Caco-2 (cell line): Measurements from ENCODE around the gene ZRANB1. TPM values are rescaled to one million over a fixed set of nuclear protein-coding genes. Genes with fewer than 3 reads are reported as not detected.

ENCODE experiments used
- BruUV-seq: library from RNA; stranded (reverse); fragments of 400-500 nt; replicated peaks from 2 replicates; lab custom pipeline; 2021; lab: Mats Ljungman, UMichigan
- CTCF ChIA-PET: fragments of 300-600 bp; sonication (Branson Sonifier 250); formaldehyde crosslinking; loops from one replicate; lab custom pipeline; 2022; ENCODE audit warnings: antibody characterized with exemption; lab: Charles Lee
- POLR2A ChIA-PET: fragments of 300-600 bp; sonication (Branson Sonifier 250); formaldehyde crosslinking; loops from one replicate; lab custom pipeline; 2022; ENCODE audit warnings: antibody characterized with exemption; lab: Charles Lee
- DNase-seq, 2 experiments: peaks; one replicate each; pipeline versions ENCODE4 v3.0.0 to v3.0.0-alpha.2; 2020 to 2022
- H3K27me3 ChIP-seq: replicated peaks from 2 replicates; pipeline ENCODE4 v1.6.0; 2011; ENCODE audit warnings: low read length; ENCODE audit not compliant: control insufficient read depth, insufficient read depth
- H3K36me3 ChIP-seq: 2 replicates; pipeline ENCODE4 v1.5.1; 2011; ENCODE audit warnings: low read length; ENCODE audit not compliant: control insufficient read depth, insufficient read depth
- H3K4me1 ChIP-seq: fragments of 250-450 bp; sonication (Bioruptor Pico); 2 replicates; pipeline ENCODE4 v1.5.1; 2020; ENCODE audit warnings: mild to moderate bottlenecking
- H3K4me3 ChIP-seq: 2 replicates; pipeline ENCODE4 v1.5.1; 2011; ENCODE audit warnings: low read depth, mild to moderate bottlenecking, control low read depth, low read length
- H3K9me3 ChIP-seq: fragments of 250-450 bp; sonication (Bioruptor Pico); 2 replicates; pipeline ENCODE4 v1.5.1; 2020; ENCODE audit warnings: mild to moderate bottlenecking, moderate library complexity
- H3K27ac Mint-ChIP-seq: one replicate; pipeline ENCODE4 v1.8.0; 2022; ENCODE audit warnings: mixed read lengths; ENCODE audit not compliant: unreplicated experiment
- H3K27me3 Mint-ChIP-seq: one replicate; pipeline ENCODE4 v1.8.0; 2022; ENCODE audit warnings: mixed read lengths; ENCODE audit not compliant: insufficient read depth, unreplicated experiment
- H3K36me3 Mint-ChIP-seq: one replicate; pipeline ENCODE4 v1.8.0; 2022; ENCODE audit warnings: mild to moderate bottlenecking, mixed read lengths; ENCODE audit not compliant: insufficient read depth, unreplicated experiment
- H3K4me1 Mint-ChIP-seq: one replicate; pipeline ENCODE4 v1.8.0; 2022; ENCODE audit warnings: low read depth, mixed read lengths; ENCODE audit not compliant: unreplicated experiment
- H3K4me3 Mint-ChIP-seq: one replicate; pipeline ENCODE4 v1.8.0; 2022; ENCODE audit warnings: mild to moderate bottlenecking, moderate library complexity, mixed read lengths; ENCODE audit not compliant: unreplicated experiment
- H3K9me3 Mint-ChIP-seq: one replicate; pipeline ENCODE4 v1.8.0; 2022; ENCODE audit warnings: mixed read lengths; ENCODE audit not compliant: unreplicated experiment
- intact Hi-C: fragments of 100-400 bp; cut with micrococcal nuclease; formaldehyde crosslinking; loops from one replicate; pipeline ENCODE4 v1.10.0; 2022; ENCODE audit not compliant: unreplicated experiment
- total RNA-seq: library from RNA; stranded (reverse); gene quantifications from 2 replicates; pipeline ENCODE4 v1.2.3, GENCODE V29; 2022
- TF ChIP-seq, protein P1 (sequence below), 2 experiments: fragments of 200-600 bp in 1 of 2; IDR thresholded peaks; 1 replicate in 1 of 2; 2 replicates in 1 of 2; pipeline versions ENCODE4 v1.5.1 to v1.8.0; 2011 to 2022; ENCODE audit warnings: antibody characterized with exemption in 1 of 2, control low read depth in 1 of 2, inconsistent platforms in 1 of 2, low read depth in 1 of 2, low read length in 1 of 2, mild to moderate bottlenecking in 1 of 2, moderate library complexity in 1 of 2; ENCODE audit not compliant: insufficient read depth in 1 of 2, severe bottlenecking in 1 of 2, unreplicated experiment in 1 of 2

The ZRANB1 gene
- total RNA-seq, 1 experiment from 2014 or later: 24.6 TPM

DNA sequence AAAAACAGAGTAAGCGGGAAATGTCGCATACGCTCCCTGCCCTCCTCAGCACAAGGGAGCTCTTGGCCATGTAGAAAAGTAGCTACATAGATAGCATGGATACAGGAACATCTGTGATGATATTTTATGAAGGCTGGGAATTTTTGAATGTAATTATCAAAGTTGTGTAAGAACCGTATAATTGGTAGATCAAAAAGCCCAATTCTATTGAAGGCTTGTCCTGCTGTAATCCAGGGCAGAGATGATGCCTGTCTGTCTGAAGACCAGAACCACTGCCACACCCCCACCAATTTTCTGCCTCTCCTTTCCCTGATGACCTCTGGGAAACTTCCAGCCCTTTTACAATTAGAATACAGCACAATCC is 51.4 kb downstream of the ZRANB1 start:
- ChIA-PET POLR2A (no interaction called here), CTCF (interaction anchor here (1.0 to 1.6 kb wide), 2 partner anchors 55 to 68 kb away, joined by 3 to 7 read pairs; no protein-coding TSS in a partner anchor)
- Histone ChIP-seq H3K9me3 (no peaks in the 10 kb centered on the region), H3K36me3 (peaks cover 15% of the 10 kb centered on the region), H3K4me3 (no peak overlapping the region), H3K27me3 (no peaks in the 10 kb centered on the region), H3K4me1 (no peaks in the 10 kb centered on the region)
- H3K36me3 Mint-ChIP-seq: peaks cover 98% of the 10 kb centered on the region
- BruUV-seq: no TSS peak
- H3K9me3 Mint-ChIP-seq: no peaks in the 10 kb centered on the region
- H3K27ac Mint-ChIP-seq: no peak overlapping the region
- no peaks in the 10 kb centered on the region for H3K27me3 Mint-ChIP-seq
- DNase-seq: no peak
- TF ChIP-seq, protein P1, sequence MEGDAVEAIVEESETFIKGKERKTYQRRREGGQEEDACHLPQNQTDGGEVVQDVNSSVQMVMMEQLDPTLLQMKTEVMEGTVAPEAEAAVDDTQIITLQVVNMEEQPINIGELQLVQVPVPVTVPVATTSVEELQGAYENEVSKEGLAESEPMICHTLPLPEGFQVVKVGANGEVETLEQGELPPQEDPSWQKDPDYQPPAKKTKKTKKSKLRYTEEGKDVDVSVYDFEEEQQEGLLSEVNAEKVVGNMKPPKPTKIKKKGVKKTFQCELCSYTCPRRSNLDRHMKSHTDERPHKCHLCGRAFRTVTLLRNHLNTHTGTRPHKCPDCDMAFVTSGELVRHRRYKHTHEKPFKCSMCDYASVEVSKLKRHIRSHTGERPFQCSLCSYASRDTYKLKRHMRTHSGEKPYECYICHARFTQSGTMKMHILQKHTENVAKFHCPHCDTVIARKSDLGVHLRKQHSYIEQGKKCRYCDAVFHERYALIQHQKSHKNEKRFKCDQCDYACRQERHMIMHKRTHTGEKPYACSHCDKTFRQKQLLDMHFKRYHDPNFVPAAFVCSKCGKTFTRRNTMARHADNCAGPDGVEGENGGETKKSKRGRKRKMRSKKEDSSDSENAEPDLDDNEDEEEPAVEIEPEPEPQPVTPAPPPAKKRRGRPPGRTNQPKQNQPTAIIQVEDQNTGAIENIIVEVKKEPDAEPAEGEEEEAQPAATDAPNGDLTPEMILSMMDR (IDR thresholded peaks at IDR 0.05; ENCODE audit: insufficient read depth in 1 of 2, low read depth in 1 of 2, low read length in 1 of 2, severe bottlenecking in 1 of 2, unreplicated experiment in 1 of 2): no peak
- intact Hi-C loops: no loop called here
- H3K4me3 Mint-ChIP-seq: no peak overlapping the region
- H3K4me1 Mint-ChIP-seq: no peaks in the 10 kb centered on the region

DNA sequence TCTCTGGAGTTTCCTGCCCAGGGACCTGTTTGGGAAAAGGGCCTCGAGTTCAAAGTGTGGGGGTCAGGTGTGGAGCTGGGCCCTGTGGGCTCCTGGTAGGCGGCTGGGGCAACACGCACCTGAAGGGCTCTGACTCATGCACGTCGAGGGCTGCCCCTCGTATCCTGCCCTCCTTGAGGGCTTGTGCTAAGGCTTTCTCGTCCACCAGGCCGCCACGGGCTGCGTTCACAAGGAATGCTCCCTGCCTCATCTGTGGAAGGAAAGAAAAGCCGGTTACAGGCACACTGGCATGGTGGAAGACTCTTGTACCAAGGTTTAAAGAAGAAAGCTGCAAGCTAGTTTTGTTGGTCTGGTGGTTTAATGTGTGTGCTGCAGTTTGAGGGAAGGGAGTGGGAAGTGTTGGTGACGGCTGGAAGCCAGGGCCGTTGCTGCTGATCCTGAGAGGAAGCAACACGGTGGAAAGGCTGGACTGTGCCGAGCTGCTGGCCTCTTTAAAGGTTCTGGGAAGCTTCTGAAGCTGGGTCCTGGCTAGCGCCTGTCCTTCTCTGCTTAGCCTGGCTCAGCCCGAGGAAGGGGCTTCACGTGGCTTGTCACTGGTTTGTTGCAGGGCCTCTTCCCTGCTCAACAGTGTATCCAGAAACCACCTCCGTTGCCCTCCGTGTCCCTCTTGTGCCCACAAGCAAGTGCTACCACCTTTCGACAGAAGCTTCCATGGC is 52.0 kb downstream of the ZRANB1 start:
- peaks cover 98% of the 10 kb centered on the region for H3K36me3 Mint-ChIP-seq
- no peaks in the 10 kb centered on the region for H3K27me3 Mint-ChIP-seq
- TF ChIP-seq, protein P1 (IDR thresholded peaks at IDR 0.05; ENCODE audit: insufficient read depth in 1 of 2, low read depth in 1 of 2, low read length in 1 of 2, severe bottlenecking in 1 of 2, unreplicated experiment in 1 of 2): no peak
- Histone ChIP-seq H3K9me3 (no peaks in the 10 kb centered on the region), H3K36me3 (peaks cover 15% of the 10 kb centered on the region), H3K27me3 (no peaks in the 10 kb centered on the region), H3K4me1 (no peaks in the 10 kb centered on the region), H3K4me3 (no peak overlapping the region)
- intact Hi-C loops: no loop called here
- peak overlapping the region; percentile 73 for H3K27ac Mint-ChIP-seq
- ChIA-PET CTCF (interaction anchor here (1.0 to 1.6 kb wide), 2 partner anchors 54 to 67 kb away, joined by 3 to 7 read pairs; no protein-coding TSS in a partner anchor), POLR2A (no interaction called here)
- no peak for DNase-seq
- no peak overlapping the region for H3K4me3 Mint-ChIP-seq
- H3K4me1 Mint-ChIP-seq: no peaks in the 10 kb centered on the region
- H3K9me3 Mint-ChIP-seq: no peaks in the 10 kb centered on the region
- no TSS peak for BruUV-seq

DNA sequence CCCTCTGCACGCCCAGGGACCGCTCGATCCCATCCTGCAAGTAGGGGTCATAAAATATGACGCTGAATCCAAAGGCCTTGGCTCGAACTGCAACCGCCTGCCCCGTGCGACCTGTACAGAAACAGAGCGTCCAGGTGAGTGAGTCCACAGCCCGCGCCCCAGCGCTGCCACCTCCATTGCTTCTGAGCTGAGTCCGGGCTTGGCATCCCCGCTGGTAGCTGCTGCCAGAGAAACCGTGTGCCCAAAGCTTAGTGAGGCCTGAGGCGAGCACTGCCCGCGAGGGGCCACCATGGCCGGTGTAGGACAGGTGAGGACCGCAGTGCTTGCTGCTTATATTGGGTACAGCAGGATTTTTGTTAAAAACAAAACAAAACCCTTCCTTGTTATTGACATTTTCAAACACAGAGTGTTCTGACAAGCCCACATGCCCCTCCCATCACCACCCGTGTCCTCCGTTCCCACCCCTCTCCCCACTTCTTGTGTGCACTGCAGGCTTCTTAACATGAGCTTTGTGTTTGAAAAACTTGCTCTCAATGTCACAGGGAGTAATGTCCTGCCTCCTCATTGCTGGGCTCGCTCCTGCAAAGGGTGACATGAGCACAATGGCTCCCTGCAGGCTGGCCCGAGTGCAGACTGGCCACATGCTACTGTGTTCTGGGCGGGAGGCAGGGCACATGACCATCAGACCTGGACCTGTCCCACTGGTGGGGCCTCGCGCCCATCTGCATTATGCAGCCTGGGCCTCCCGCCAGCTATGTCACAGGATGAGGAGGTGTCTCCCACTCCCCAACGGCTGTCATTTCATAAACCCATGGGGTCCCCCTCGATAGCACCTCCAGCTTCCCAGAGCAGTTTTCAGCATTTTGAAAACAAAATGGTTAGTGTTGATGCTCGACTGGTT is 52.9 kb downstream of the ZRANB1 start:
- CTCF ChIA-PET: no interaction called here
- H3K9me3 ChIP-seq: no peaks in the 10 kb centered on the region
- no TSS peak for BruUV-seq
- TF ChIP-seq, protein P1 (IDR thresholded peaks at IDR 0.05; ENCODE audit: insufficient read depth in 1 of 2, low read depth in 1 of 2, low read length in 1 of 2, severe bottlenecking in 1 of 2, unreplicated experiment in 1 of 2): no peak
- H3K27me3 ChIP-seq: no peaks in the 10 kb centered on the region
- intact Hi-C loops: no loop called here
- no peak for DNase-seq
- Mint-ChIP-seq H3K27ac (peak overlapping the region; percentile 73), H3K4me1 (no peaks in the 10 kb centered on the region), H3K36me3 (peaks cover 92% of the 10 kb centered on the region), H3K27me3 (no peaks in the 10 kb centered on the region), H3K4me3 (peak overlapping the region; percentile 22), H3K9me3 (no peaks in the 10 kb centered on the region)
- peaks cover 14% of the 10 kb centered on the region for H3K36me3 ChIP-seq
- POLR2A ChIA-PET: no interaction called here
- no peaks in the 10 kb centered on the region for H3K4me1 ChIP-seq
- no peak overlapping the region for H3K4me3 ChIP-seq
